ENCODE results near the gene TRIP6. TPM values are rescaled to one million over a fixed set of nuclear protein-coding genes. Genes with fewer than 3 reads are reported as not detected.

TRIP6 gene
- total and polyA plus RNA-seq, 2 donors (not counting 3 experiments of a cell fraction or from before 2014, with no cell fraction given) = 90.3 TPM

- BruUV-seq (replicated peaks) = no TSS peak
- H3K9me3 ChIP-seq (replicated peaks; ENCODE audit: control insufficient read depth, insufficient read depth, low read length) = no peaks in the 10 kb centered on the region
- no peak overlapping the region for H3K27ac ChIP-seq (ENCODE audit: insufficient read depth, low read depth, low read length)
- peaks cover 18 to 55% of the 10 kb centered on the region in 2 experiments for H3K36me3 ChIP-seq (ENCODE audit: control insufficient read depth in 2 of 2, extremely low read depth in 1 of 2, insufficient read depth in 2 of 2, low read length in 2 of 2)
- peaks cover 40% of the 10 kb centered on the region for H3K4me1 ChIP-seq (ENCODE audit: control insufficient read depth, extremely low read depth, insufficient read depth, low read length)
- H3K79me2 ChIP-seq (ENCODE audit: control insufficient read depth, insufficient read depth, low read length) = peaks cover 16% of the 10 kb centered on the region
- dilution Hi-C loops (cut with MboI; ENCODE audit: extremely low pct_ligation_motif_present, low sequenced_read_pairs) = no loop called here
- H3K9ac ChIP-seq (replicated peaks; ENCODE audit: extremely low read depth, insufficient read depth, low read length) = no peak overlapping the region
- no peak overlapping the region for H3K4me3 ChIP-seq (replicated peaks in 1 of 3; ENCODE audit: insufficient read depth in 1 of 3, low read depth in 1 of 3, low read length in 3 of 3)
- ChIA-PET CTCF (interaction anchor here (0.8 to 1.3 kb wide), 3 partner anchors 11 to 181 kb away, joined by 3 to 5 read pairs (median 4); partner anchors contain the start of gene POP7), POLR2A (interaction anchor here (0.8 to 4.2 kb wide), 2 partner anchors 11 to 20 kb away, joined by 3 to 27 read pairs; partner anchors contain the start of genes SRRT and TRIP6)
- intact Hi-C loops (cut with micrococcal nuclease) = no loop called here
- no peak for TF ChIP-seq FOS (IDR thresholded peaks at IDR 0.05; ENCODE audit: borderline replicate concordance, insufficient read depth, low read length)
- TF ChIP-seq POLR2A (IDR thresholded peaks at IDR 0.05; ENCODE audit: low read depth, low read length) = no peak
- TF ChIP-seq, protein P1, sequence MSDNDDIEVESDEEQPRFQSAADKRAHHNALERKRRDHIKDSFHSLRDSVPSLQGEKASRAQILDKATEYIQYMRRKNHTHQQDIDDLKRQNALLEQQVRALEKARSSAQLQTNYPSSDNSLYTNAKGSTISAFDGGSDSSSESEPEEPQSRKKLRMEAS (IDR thresholded peaks at IDR 0.05; ENCODE audit: insufficient read depth, insufficient read length) = no peak
- no peak for TF ChIP-seq MYC (IDR thresholded peaks at IDR 0.05; ENCODE audit: low read depth, low read length)
- H2AFZ ChIP-seq (ENCODE audit: low read depth, low read length) = no peak overlapping the region
- H4K20me1 ChIP-seq (replicated peaks; ENCODE audit: control insufficient read depth, extremely low read depth, insufficient read depth, low read length) = no peaks in the 10 kb centered on the region
- H3K4me2 ChIP-seq (ENCODE audit: insufficient read depth, low read length) = no peak overlapping the region
- no peaks in the 10 kb centered on the region for H3K9me1 ChIP-seq (replicated peaks; ENCODE audit: control insufficient read depth, extremely low read depth, insufficient read depth, low read length)
- no peaks in the 10 kb centered on the region for H3K27me3 ChIP-seq (ENCODE audit: control insufficient read depth in 2 of 2, insufficient read depth in 2 of 2, low read length in 2 of 2)
- DNase-seq (ENCODE audit: low read depth, low spot score) = no peak
- FAIRE-seq = no peak
These were observed 19.8 kb downstream of the TRIP6 start for GRCh38 chr7:100886936-100887515.

DNA sequence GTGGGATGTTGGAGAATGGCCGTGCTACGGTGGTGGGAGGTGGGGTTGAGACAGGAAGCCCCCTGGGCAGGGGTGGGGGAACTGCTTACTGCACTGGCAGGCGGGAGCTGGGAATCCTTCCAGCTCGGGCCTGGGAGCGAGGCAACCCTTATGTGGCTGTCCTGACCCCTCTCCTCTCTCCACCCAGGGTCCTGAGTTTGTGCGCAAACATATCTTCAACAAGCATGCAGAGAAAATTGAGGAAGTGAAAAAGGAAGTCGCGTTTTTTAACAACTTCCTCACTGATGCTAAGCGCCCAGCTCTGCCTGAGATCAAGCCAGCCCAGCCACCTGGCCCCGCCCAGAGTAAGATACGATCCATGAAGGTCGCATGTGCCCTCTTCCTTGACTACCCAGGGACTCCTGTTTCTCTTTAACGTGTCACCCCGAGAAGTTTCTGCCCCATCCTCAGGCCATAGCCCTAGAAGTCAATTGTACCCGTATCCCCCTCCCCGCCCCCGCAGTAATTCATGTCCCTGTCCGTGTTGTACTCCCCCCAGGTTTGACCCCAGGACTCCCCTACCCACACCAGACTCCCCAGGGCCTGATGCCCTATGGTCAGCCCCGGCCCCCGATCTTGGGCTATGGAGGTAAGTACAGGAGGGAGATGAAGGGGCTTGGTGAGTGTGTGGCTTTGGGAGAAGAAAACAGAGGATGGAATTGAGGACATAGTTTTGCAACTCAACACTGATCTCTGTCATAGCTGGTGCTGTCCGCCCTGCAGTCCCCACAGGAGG, 20.5 kb downstream of the TRIP6 start:
- DNase-seq (ENCODE audit: low read depth, low spot score) = peak; percentile 55
- H3K9ac ChIP-seq (replicated peaks; ENCODE audit: extremely low read depth, insufficient read depth, low read length) = no peak overlapping the region
- H3K4me3 ChIP-seq (replicated peaks in 1 of 3; ENCODE audit: insufficient read depth in 1 of 3, low read depth in 1 of 3, low read length in 3 of 3) = no peak overlapping the region

More for the DNA sequence above, 20.5 kb downstream of the TRIP6 start:
- intact Hi-C loops (cut with micrococcal nuclease) (loop anchor here (1.0 kb wide), 1 partner anchor 12 kb away; the partner anchor contains the start of gene SRRT), dilution Hi-C loops (cut with MboI; ENCODE audit: extremely low pct_ligation_motif_present, low sequenced_read_pairs) (no loop called here)
- Histone ChIP-seq H3K27me3 (ENCODE audit: control insufficient read depth in 2 of 2, insufficient read depth in 2 of 2, low read length in 2 of 2) (no peaks in the 10 kb centered on the region), H3K36me3 (ENCODE audit: control insufficient read depth in 2 of 2, extremely low read depth in 1 of 2, insufficient read depth in 2 of 2, low read length in 2 of 2) (peaks cover 18 to 49% of the 10 kb centered on the region in 2 experiments), H3K9me1 (replicated peaks; ENCODE audit: control insufficient read depth, extremely low read depth, insufficient read depth, low read length) (no peaks in the 10 kb centered on the region), H3K79me2 (ENCODE audit: control insufficient read depth, insufficient read depth, low read length) (peaks cover 15% of the 10 kb centered on the region), H3K9me3 (replicated peaks; ENCODE audit: control insufficient read depth, insufficient read depth, low read length) (no peaks in the 10 kb centered on the region), H4K20me1 (replicated peaks; ENCODE audit: control insufficient read depth, extremely low read depth, insufficient read depth, low read length) (no peaks in the 10 kb centered on the region), H3K4me1 (ENCODE audit: control insufficient read depth, extremely low read depth, insufficient read depth, low read length) (peaks cover 40% of the 10 kb centered on the region), H3K27ac (ENCODE audit: insufficient read depth, low read depth, low read length) (no peak overlapping the region), H2AFZ (ENCODE audit: low read depth, low read length) (no peak overlapping the region), H3K4me2 (ENCODE audit: insufficient read depth, low read length) (no peak overlapping the region)
- no peak for TF ChIP-seq EZH2 (IDR thresholded peaks at IDR 0.05; ENCODE audit: borderline replicate concordance, low read depth, low read length, severe bottlenecking)
- TF ChIP-seq POLR2A (IDR thresholded peaks at IDR 0.05; ENCODE audit: low read depth, low read length) = peak; percentile 27
- peak; percentile 95 for FAIRE-seq
- TSS peak; percentile 81 for BruUV-seq (replicated peaks)
- ChIA-PET POLR2A (interaction anchor here (0.8 to 4.2 kb wide), 3 partner anchors 12 to 207 kb away, joined by 3 to 27 read pairs (median 3); partner anchors contain the start of genes SRRT and TRIP6), CTCF (interaction anchor here (0.8 to 1.3 kb wide), 3 partner anchors 12 to 182 kb away, joined by 3 to 5 read pairs (median 4); partner anchors contain the start of gene POP7)
